Lung (tissue), 12 donors: ENCODE data around the gene RBM44. TPM values are rescaled to one million over a fixed set of nuclear protein-coding genes. Genes with fewer than 3 reads are reported as not detected.

ENCODE experiments used
- ATAC-seq: fragments of 200-7000 bp; cut with Tn5 transposase; one replicate; pipeline ENCODE4 v1.9.1; 2020; ENCODE audit warnings: moderate number of reproducible peaks; ENCODE audit not compliant: insufficient read depth, low FRiP score
- DNase-seq, 3 donors: peaks; one replicate each; pipeline ENCODE4 v3.0.0-alpha.2; 2013 to 2017
- H3K27ac ChIP-seq, 2 donors: one replicate each; pipeline ENCODE4 v1.5.1; 2013; ENCODE audit warnings: mild to moderate bottlenecking in 2 of 2, moderate library complexity in 2 of 2, control low read depth in 1 of 2, inconsistent platforms in 1 of 2, low read depth in 1 of 2, low read length in 1 of 2
- H3K27me3 ChIP-seq, 3 donors: one replicate each; pipeline ENCODE4 v1.5.1; 2013; ENCODE audit warnings: low read length in 2 of 3; ENCODE audit not compliant: control insufficient read depth in 3 of 3, insufficient read depth in 3 of 3
- H3K36me3 ChIP-seq, 4 donors: one replicate each; pipeline ENCODE4 v1.5.1; 2013; ENCODE audit warnings: low read length in 4 of 4, mild to moderate bottlenecking in 1 of 4, moderate library complexity in 1 of 4; ENCODE audit not compliant: control insufficient read depth in 4 of 4, insufficient read depth in 4 of 4
- H3K4me1 ChIP-seq, 5 donors: one replicate each; pipeline ENCODE4 v1.5.1; 2013; ENCODE audit warnings: low read length in 5 of 5, mild to moderate bottlenecking in 2 of 5, moderate library complexity in 1 of 5; ENCODE audit not compliant: control insufficient read depth in 5 of 5, insufficient read depth in 5 of 5
- H3K4me3 ChIP-seq: one replicate; pipeline ENCODE4 v1.5.1; 2013; ENCODE audit warnings: mild to moderate bottlenecking, control low read depth, moderate library complexity
- H3K9ac ChIP-seq, 2 donors: one replicate each; pipeline ENCODE4 v1.5.1; 2013; ENCODE audit warnings: low read length in 2 of 2, control low read depth in 1 of 2; ENCODE audit not compliant: insufficient read depth in 1 of 2
- H3K9me3 ChIP-seq, 4 donors: one replicate each; pipeline ENCODE4 v1.5.1; 2013; ENCODE audit warnings: low read length in 3 of 4, mild to moderate bottlenecking in 1 of 4, moderate library complexity in 1 of 4; ENCODE audit not compliant: control insufficient read depth in 4 of 4, insufficient read depth in 3 of 4
- WGBS, 2 donors: extraction: QIAGEN DNeasy Blood & Tissue Kit; methylation state at CpG; one replicate each; pipeline ENCODE4 v1.1.7; 2013; 5-methylcytosine and 5-hydroxymethylcytosine counted together
- polyA plus RNA-seq, 2 donors: library from polyadenylated mRNA; stranded (reverse); fragments of 200-250 nt; gene quantifications; one replicate each; pipeline ENCODE4 v1.2.1, GENCODE V29; 2013
- total RNA-seq, 2 donors: library from RNA; depleted of rRNA in 1 of 2; stranded (reverse); fragments of >200 nt in 1 of 2; gene quantifications; one replicate each; pipeline ENCODE4 v1.2.1, GENCODE V29; 2014 to 2021
- TF ChIP-seq, protein P1 (sequence below): IDR thresholded peaks from 2 replicates; pipeline ENCODE4 v1.5.1; 2012; ENCODE audit warnings: mild to moderate bottlenecking; ENCODE audit errors: control extremely low read depth, extremely low read depth
- donor health status: control.
- donor health status: control.
- donor health status: Bipolar disorder and iron deficiency.
- donor health status: healthy.
- donor health status: DM: yes; HTN: yes; CAD: no.

Gene RBM44
- total and polyA plus RNA-seq, 4 donors = 0.26 to 4.0 (median 0.88) TPM

- H3K27me3 ChIP-seq = peaks cover 0 to 10% (median 6%) of the 10 kb centered on the region in 3 donors
- 76 to 85% methylated on average over 10 of the region's 10 CpGs for WGBS, 2 donors
- peak overlapping the region in 1 of 2 donors; percentile 83 for H3K27ac ChIP-seq
- H3K9me3 ChIP-seq = no peaks in the 10 kb centered on the region
- H3K36me3 ChIP-seq = no peaks in the 10 kb centered on the region
- ATAC-seq (no peak), DNase-seq (no peak)
- H3K4me3 ChIP-seq = no peak overlapping the region
- TF ChIP-seq, protein P1, sequence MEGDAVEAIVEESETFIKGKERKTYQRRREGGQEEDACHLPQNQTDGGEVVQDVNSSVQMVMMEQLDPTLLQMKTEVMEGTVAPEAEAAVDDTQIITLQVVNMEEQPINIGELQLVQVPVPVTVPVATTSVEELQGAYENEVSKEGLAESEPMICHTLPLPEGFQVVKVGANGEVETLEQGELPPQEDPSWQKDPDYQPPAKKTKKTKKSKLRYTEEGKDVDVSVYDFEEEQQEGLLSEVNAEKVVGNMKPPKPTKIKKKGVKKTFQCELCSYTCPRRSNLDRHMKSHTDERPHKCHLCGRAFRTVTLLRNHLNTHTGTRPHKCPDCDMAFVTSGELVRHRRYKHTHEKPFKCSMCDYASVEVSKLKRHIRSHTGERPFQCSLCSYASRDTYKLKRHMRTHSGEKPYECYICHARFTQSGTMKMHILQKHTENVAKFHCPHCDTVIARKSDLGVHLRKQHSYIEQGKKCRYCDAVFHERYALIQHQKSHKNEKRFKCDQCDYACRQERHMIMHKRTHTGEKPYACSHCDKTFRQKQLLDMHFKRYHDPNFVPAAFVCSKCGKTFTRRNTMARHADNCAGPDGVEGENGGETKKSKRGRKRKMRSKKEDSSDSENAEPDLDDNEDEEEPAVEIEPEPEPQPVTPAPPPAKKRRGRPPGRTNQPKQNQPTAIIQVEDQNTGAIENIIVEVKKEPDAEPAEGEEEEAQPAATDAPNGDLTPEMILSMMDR = no peak
- H3K4me1 ChIP-seq = peaks cover 0 to 17% (median 5%) of the 10 kb centered on the region in 5 donors
- no peak overlapping the region for H3K9ac ChIP-seq
These were observed 65.9 kb downstream of the RBM44 start for GRCh38 chr2:237864444-237864931.

DNA sequence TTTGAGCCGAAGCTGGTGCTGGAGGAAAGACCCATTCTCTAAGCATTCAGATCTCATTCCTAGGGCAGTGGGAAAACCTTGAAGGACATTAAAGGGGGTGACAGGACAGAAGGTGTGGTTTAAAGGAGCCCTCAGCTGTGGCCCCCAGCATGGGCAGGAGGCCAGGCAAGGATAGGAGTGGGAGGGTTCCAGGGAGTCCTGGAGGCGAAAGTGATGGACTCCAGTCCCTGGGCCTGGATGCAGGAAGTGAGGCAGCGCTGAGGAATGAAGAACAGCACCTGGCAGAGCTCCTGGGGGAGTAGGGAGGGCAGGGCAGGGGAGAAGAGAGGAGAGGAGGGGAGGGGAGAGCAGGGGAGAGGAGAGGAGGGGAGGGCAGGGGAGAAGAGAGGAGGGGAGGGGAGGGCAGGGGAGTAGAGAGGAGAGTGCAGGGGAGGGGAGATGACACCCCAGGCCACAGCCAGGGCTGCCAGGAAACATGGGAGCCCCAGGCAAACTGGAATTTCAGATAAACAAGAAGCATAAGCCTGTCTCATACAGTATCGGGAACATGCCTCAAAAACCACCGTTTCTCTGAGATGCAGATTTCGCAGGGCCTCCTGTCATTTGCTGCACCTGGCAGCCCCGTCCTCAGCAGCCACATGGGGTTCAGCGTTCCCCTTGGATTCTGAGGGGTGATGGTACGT lies 66.5 kb downstream of the RBM44 start:
- ATAC-seq = no peak
- H3K27me3 ChIP-seq = peaks cover 0 to 10% (median 5%) of the 10 kb centered on the region in 3 donors
- H3K9me3 ChIP-seq = no peaks in the 10 kb centered on the region
- TF ChIP-seq, protein P1 = no peak
- peaks cover 0 to 13% (median 5%) of the 10 kb centered on the region in 5 donors for H3K4me1 ChIP-seq
- no peak overlapping the region for H3K9ac ChIP-seq
- peak overlapping the region in 1 of 2 donors; percentile 83 for H3K27ac ChIP-seq
- 77 to 79% methylated on average over 9 of the region's 9 CpGs for WGBS, 2 donors
- no peaks in the 10 kb centered on the region for H3K36me3 ChIP-seq
- no peak for DNase-seq
- no peak overlapping the region for H3K4me3 ChIP-seq

- Histone ChIP-seq H3K27ac (peak overlapping the region in 1 of 2 donors; percentile 83), H3K9me3 (no peaks in the 10 kb centered on the region), H3K36me3 (no peaks in the 10 kb centered on the region), H3K4me3 (no peak overlapping the region), H3K4me1 (peaks cover 0 to 8% (median 4%) of the 10 kb centered on the region in 5 donors), H3K9ac (no peak overlapping the region), H3K27me3 (peaks cover 0 to 5% (median 0%) of the 10 kb centered on the region in 3 donors)
- TF ChIP-seq, protein P1 = no peak
- no peak for ATAC-seq
- 92 to 96% methylated on average over 7 of the region's 7 CpGs for WGBS, 2 donors
- DNase-seq = no peak
These were observed 67.1 kb downstream of the RBM44 start for GRCh38 chr2:237865623-237866041.
